Heart left ventricle (tissue), 16 donors: ENCODE results near the gene DBN1. TPM values are rescaled to one million over a fixed set of nuclear protein-coding genes. Genes with fewer than 3 reads are reported as not detected.

Experiments
- ATAC-seq, 4 donors: fragments of 200-7000 bp; cut with Tn5 transposase; one replicate each; pipeline ENCODE4 v1.9.1; 2020 to 2022; ENCODE audit warnings: moderate library complexity in 4 of 4, mild to moderate bottlenecking in 3 of 4, moderate number of reproducible peaks in 1 of 4
- DNase-seq, 5 donors: peaks; one replicate each; pipeline ENCODE4 v3.0.0-alpha.2; 2020
- H3K27ac ChIP-seq, 12 donors: fragments of 200-600 bp; sonication (generic) in 4 of 12; one replicate each; pipeline versions ENCODE4 v1.5.0 to v1.8.0; 2016 to 2022; ENCODE audit warnings: mild to moderate bottlenecking in 2 of 12
- H3K27me3 ChIP-seq, 9 donors: fragments of 200-600 bp; sonication (generic) in 2 of 9; one replicate each; pipeline versions ENCODE4 v1.5.1 to v1.8.0; 2016 to 2022; ENCODE audit warnings: mild to moderate bottlenecking in 3 of 9
- H3K36me3 ChIP-seq, 9 donors: fragments of 200-600 bp; sonication (generic) in 2 of 9; one replicate each; pipeline versions ENCODE4 v1.5.0 to v1.8.0; 2018 to 2022; ENCODE audit warnings: mild to moderate bottlenecking in 2 of 9
- H3K4me1 ChIP-seq, 12 donors: fragments of 200-600 bp; sonication (generic) in 4 of 12; one replicate each; pipeline versions ENCODE4 v1.5.0 to v1.8.0; 2016 to 2022; ENCODE audit warnings: mild to moderate bottlenecking in 3 of 12
- H3K4me3 ChIP-seq, 12 donors: fragments of 200-600 bp; sonication (generic) in 4 of 12; one replicate each; pipeline versions ENCODE4 v1.5.0 to v1.8.0; 2017 to 2022; ENCODE audit warnings: mild to moderate bottlenecking in 9 of 12, moderate library complexity in 4 of 12
- H3K9me3 ChIP-seq, 12 donors: fragments of 200-600 bp; sonication (generic) in 4 of 12; one replicate each; pipeline versions ENCODE4 v1.5.0 to v1.8.0; 2016 to 2022; ENCODE audit warnings: mild to moderate bottlenecking in 1 of 12
- POLR2A ChIP-seq, 2 donors: fragments of 450-650 bp; IDR thresholded peaks; one replicate each; pipeline ENCODE4 v1.6.1; 2017; ENCODE audit warnings: antibody characterized with exemption in 2 of 2, mild to moderate bottlenecking in 2 of 2, moderate library complexity in 2 of 2
- WGBS, 4 donors: extraction: QIAGEN DNeasy Blood & Tissue Kit in 2 of 4; methylation state at CpG; one replicate each; pipeline versions ENCODE4 v1.1.5 to v1.1.7; 2013 to 2018; 5-methylcytosine and 5-hydroxymethylcytosine counted together
- intact Hi-C, 10 donors: fragments of 100-400 bp; cut with DNase I; formaldehyde crosslinking; loops; one replicate each; pipeline versions ENCODE4 v1.11.1 to v1.14.2; 2022
- polyA plus RNA-seq, 2 donors: library from polyadenylated mRNA; stranded (reverse); fragments of 200-250 nt; gene quantifications; one replicate each; pipeline ENCODE4 v1.2.3, GENCODE V29; 2013
- total RNA-seq, 9 donors: library from RNA; depleted of rRNA in 2 of 9; stranded (reverse); fragments of >200 nt in 2 of 9; fragmentation: NEBNext Ultra II Directional in 3 of 9; extraction: Animal tissue kit (Norgen Biotek cat#: 25700) in 3 of 9; gene quantifications; one replicate each; pipeline versions ENCODE4 v1.1.0 to v1.2.4, GENCODE V29; 2016 to 2023
- TF ChIP-seq, protein P1 (sequence below), 12 donors: fragments of 200-600 bp; sonication (generic) in 4 of 12; IDR thresholded peaks; one replicate each; pipeline versions ENCODE4 v1.5.0 to v1.8.0; 2018 to 2022; ENCODE audit warnings: antibody characterized with exemption in 12 of 12, mild to moderate bottlenecking in 5 of 12
- donor health status: ischemic (EF 13 %, LVEDD 7.1; RV severe dilation, severe dysfunction).
- donor health status: healthy with polysubstance abuse.
- donor health status: DM: no; HTN: yes; CAD: no.
- donor health status: DM: no; HTN: no; CAD: no.
- donor health status: ischemic (EF 25% LVEDD 6.9; RV normal size, moderate dysfunction).
- donor health status: ischemic (EF 25% LVEDD 5.7; RV mildly dilated, moderate dysfunction).
- donor health status: healthy.
- donor health status: DM: yes; HTN: yes; CAD: no.
- donor health status: ischemic (EF 35%, LVEDD 5.7; RV mildly dilated, moderate dysfunction).
- donor health status: nonischemic (EF 11% LVEDD 7.7; RV severe dilation, severe dysfunction).
- donor health status: DM: yes; HTN: yes; CAD: no.
- donor health status: PGD.
- donor health status: ischemic (EF 29% LVEDD 5.4; RV normal size, mild dysfunction).
- donor health status: nonischemic (EF 23%, LVEDD 6.1; RV moderate dilation, normal function).

The DBN1 gene
- total and polyA plus RNA-seq, 11 donors: 12.3 to 60.7 (median 23.3) TPM

- intact Hi-C loops: loop anchor here (1.0 to 10.0 kb wide), 12 partner anchors 29 to 141 kb away; partner anchors contain the start of genes MXD3 (in 5 of the 10), PDLIM7 (in 4 of the 10) and GRK6 (in 1 of the 10)
- Histone ChIP-seq H3K36me3 (peaks cover 0 to 25% (median 11%) of the 10 kb centered on the region in 9 donors), H3K27me3 (peaks cover 0 to 13% (median 0%) of the 10 kb centered on the region in 9 donors), H3K9me3 (no peaks in the 10 kb centered on the region), H3K4me3 (peak overlapping the region; percentile 48 to 81 (median 64)), H3K27ac (peak overlapping the region in 11 of 12 donors; percentile 59 to 83 (median 69)), H3K4me1 (peaks cover 0 to 50% (median 23%) of the 10 kb centered on the region in 12 donors)
- no peak for TF ChIP-seq POLR2A (IDR thresholded peaks at IDR 0.05)
- TF ChIP-seq, protein P1, sequence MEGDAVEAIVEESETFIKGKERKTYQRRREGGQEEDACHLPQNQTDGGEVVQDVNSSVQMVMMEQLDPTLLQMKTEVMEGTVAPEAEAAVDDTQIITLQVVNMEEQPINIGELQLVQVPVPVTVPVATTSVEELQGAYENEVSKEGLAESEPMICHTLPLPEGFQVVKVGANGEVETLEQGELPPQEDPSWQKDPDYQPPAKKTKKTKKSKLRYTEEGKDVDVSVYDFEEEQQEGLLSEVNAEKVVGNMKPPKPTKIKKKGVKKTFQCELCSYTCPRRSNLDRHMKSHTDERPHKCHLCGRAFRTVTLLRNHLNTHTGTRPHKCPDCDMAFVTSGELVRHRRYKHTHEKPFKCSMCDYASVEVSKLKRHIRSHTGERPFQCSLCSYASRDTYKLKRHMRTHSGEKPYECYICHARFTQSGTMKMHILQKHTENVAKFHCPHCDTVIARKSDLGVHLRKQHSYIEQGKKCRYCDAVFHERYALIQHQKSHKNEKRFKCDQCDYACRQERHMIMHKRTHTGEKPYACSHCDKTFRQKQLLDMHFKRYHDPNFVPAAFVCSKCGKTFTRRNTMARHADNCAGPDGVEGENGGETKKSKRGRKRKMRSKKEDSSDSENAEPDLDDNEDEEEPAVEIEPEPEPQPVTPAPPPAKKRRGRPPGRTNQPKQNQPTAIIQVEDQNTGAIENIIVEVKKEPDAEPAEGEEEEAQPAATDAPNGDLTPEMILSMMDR (IDR thresholded peaks at IDR 0.05): peak; percentile 88 to 98 (median 94)
- WGBS, 4 donors: 1 to 2% (median 1%) methylated on average over 29 to 76 of the region's 76 CpGs
- DNase-seq (peak; percentile 91 to 95 (median 93)), ATAC-seq (peak; percentile 33 to 77 (median 59))
Observed at GRCh38 chr5:177455661-177456590, 17.5 kb downstream of the DBN1 start.

DNA sequence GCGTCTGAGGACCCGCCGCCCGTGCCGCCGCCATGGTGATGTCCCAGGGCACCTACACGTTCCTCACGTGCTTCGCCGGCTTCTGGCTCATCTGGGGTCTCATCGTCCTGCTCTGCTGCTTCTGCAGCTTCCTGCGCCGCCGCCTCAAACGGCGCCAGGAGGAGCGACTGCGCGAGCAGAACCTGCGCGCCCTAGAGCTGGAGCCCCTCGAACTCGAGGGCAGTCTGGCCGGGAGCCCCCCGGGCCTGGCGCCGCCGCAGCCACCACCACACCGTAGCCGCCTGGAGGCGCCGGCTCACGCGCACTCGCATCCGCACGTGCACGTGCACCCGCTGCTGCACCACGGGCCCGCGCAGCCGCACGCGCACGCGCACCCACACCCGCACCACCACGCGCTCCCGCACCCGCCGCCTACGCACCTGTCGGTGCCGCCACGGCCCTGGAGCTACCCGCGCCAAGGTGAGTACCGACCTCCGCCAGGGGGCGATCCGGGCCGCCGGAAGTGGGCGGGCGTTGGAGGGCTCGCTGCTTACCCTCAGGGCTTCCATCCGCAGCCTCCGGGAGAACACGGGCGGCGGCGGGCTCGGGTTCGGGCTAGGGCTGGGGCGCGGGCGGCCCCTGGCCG lies 18.3 kb downstream of the DBN1 start:
- DNase-seq: peak; percentile 77 to 90 (median 82)
- H3K9me3 ChIP-seq: no peaks in the 10 kb centered on the region
- peak in 3 of 4 donors; percentile 16 to 52 (median 49) for ATAC-seq
- peaks cover 0 to 57% (median 23%) of the 10 kb centered on the region in 12 donors for H3K4me1 ChIP-seq
- H3K4me3 ChIP-seq: peak overlapping the region; percentile 48 to 81 (median 64)
- 0 to 1% (median 1%) methylated on average over 21 to 80 of the region's 80 CpGs for WGBS, 4 donors
- H3K36me3 ChIP-seq: peaks cover 0 to 25% (median 7%) of the 10 kb centered on the region in 9 donors
- H3K27me3 ChIP-seq: peaks cover 0 to 17% (median 0%) of the 10 kb centered on the region in 9 donors
- intact Hi-C loops: loop anchor here in 9 of 10 donors (1.0 to 10.0 kb wide), 11 partner anchors 28 to 140 kb away; partner anchors contain the start of genes MXD3 (in 5 of the 9), PDLIM7 (in 4 of the 9) and GRK6 (in 1 of the 9)
- H3K27ac ChIP-seq: peak overlapping the region in 11 of 12 donors; percentile 60 to 83 (median 69)
- TF ChIP-seq, protein P1 (IDR thresholded peaks at IDR 0.05): peak; percentile 44 to 89 (median 70)
- no peak for TF ChIP-seq POLR2A (IDR thresholded peaks at IDR 0.05)

GRCh38 chr5:177454397-177455035 lies 18.9 kb downstream of the DBN1 start:
- peak overlapping the region in 11 of 12 donors; percentile 60 to 83 (median 69) for H3K27ac ChIP-seq
- WGBS, 4 donors: 0 to 1% (median 1%) methylated on average over 17 to 84 of the region's 84 CpGs; no CpG with 5 or more reads in 1 of the 4 donors
- ATAC-seq (peak; percentile 37 to 74 (median 70)), DNase-seq (peak; percentile 91 to 95 (median 92))
- no peaks in the 10 kb centered on the region for H3K9me3 ChIP-seq
- peaks cover 0 to 22% (median 4%) of the 10 kb centered on the region in 9 donors for H3K36me3 ChIP-seq
- peaks cover 0 to 57% (median 23%) of the 10 kb centered on the region in 12 donors for H3K4me1 ChIP-seq
- H3K4me3 ChIP-seq: peak overlapping the region; percentile 48 to 81 (median 64)
- intact Hi-C loops: loop anchor here (1.0 to 10.0 kb wide), 17 partner anchors 28 to 140 kb away; partner anchors contain the start of genes MXD3 (in 5 of the 10), PDLIM7 (in 5 of the 10), GRK6 (in 2 of the 10) and F12 (in 1 of the 10)
- TF ChIP-seq, protein P1 (IDR thresholded peaks at IDR 0.05): peak; percentile 85 to 96 (median 92)
- TF ChIP-seq POLR2A (IDR thresholded peaks at IDR 0.05): peak in 1 of 2 donors; percentile 31
- H3K27me3 ChIP-seq: peaks cover 0 to 23% (median 3%) of the 10 kb centered on the region in 9 donors
